Effector memory CD4-positive, alpha-beta T cell (primary cell): Measurements from ENCODE around the gene KHDC1L.
"Not testable (repeated sequence)": the region's sequence is repeated elsewhere in the genome, so short reads cannot be mapped to it uniquely, and the experiment has no call there.

Experiments
- DNase-seq, 3 donors: peaks; one replicate each; pipeline ENCODE4 v3.0.0-alpha.2; 2020
- H3K27ac ChIP-seq: 2 replicates; pipeline ENCODE4 v1.7.0; 2013; ENCODE audit warnings: mild to moderate bottlenecking, low read length, moderate library complexity; ENCODE audit not compliant: insufficient read depth, poor library complexity, severe bottlenecking
- H3K27me3 ChIP-seq: replicated peaks from 2 replicates; pipeline ENCODE4 v1.7.0; 2013; ENCODE audit warnings: mild to moderate bottlenecking, low read length; ENCODE audit not compliant: insufficient read depth, control insufficient read depth, poor library complexity, severe bottlenecking
- H3K36me3 ChIP-seq: 2 replicates; pipeline ENCODE4 v1.7.0; 2013; ENCODE audit warnings: mild to moderate bottlenecking, low read length, moderate library complexity; ENCODE audit not compliant: control insufficient read depth, insufficient read depth
- H3K4me1 ChIP-seq: 2 replicates; pipeline ENCODE4 v1.7.0; 2013; ENCODE audit warnings: low read length, mild to moderate bottlenecking; ENCODE audit not compliant: control insufficient read depth, insufficient read depth, poor library complexity, severe bottlenecking
- H3K4me3 ChIP-seq: 2 replicates; pipeline ENCODE4 v1.7.0; 2013; ENCODE audit warnings: low read length, low read depth, mild to moderate bottlenecking; ENCODE audit not compliant: insufficient read depth, poor library complexity, severe bottlenecking
- H3K9me3 ChIP-seq: 2 replicates; pipeline ENCODE4 v1.7.0; 2013; ENCODE audit warnings: mild to moderate bottlenecking, low read length, moderate library complexity; ENCODE audit not compliant: control insufficient read depth

Gene KHDC1L

GRCh38 chr6:73248192-73248903, 23.1 kb upstream of the KHDC1L start:
- H3K27me3 ChIP-seq, result peaks cover 4% of the 10 kb centered on the region
- no peak overlapping the region for H3K27ac ChIP-seq
- DNase-seq, result no peak
- H3K9me3 ChIP-seq, result no peaks in the 10 kb centered on the region
- no peaks in the 10 kb centered on the region for H3K4me1 ChIP-seq
- H3K36me3 ChIP-seq, result no peaks in the 10 kb centered on the region
- no peak overlapping the region for H3K4me3 ChIP-seq

GRCh38 chr6:73242001-73242400, 16.7 kb upstream of the KHDC1L start:
- no peaks in the 10 kb centered on the region for H3K36me3 ChIP-seq
- no peaks in the 10 kb centered on the region for H3K9me3 ChIP-seq
- no peak overlapping the region for H3K4me3 ChIP-seq
- H3K27ac ChIP-seq, result no peak overlapping the region
- no peak for DNase-seq
- H3K27me3 ChIP-seq, result peaks cover 4% of the 10 kb centered on the region
- no peaks in the 10 kb centered on the region for H3K4me1 ChIP-seq

GRCh38 chr6:73240730-73241129, 15.4 kb upstream of the KHDC1L start:
- H3K4me1 ChIP-seq, result no peaks in the 10 kb centered on the region
- no peak overlapping the region for H3K4me3 ChIP-seq
- no peaks in the 10 kb centered on the region for H3K36me3 ChIP-seq
- peaks cover 4% of the 10 kb centered on the region for H3K27me3 ChIP-seq
- H3K27ac ChIP-seq, result no peak overlapping the region
- no peaks in the 10 kb centered on the region for H3K9me3 ChIP-seq
- DNase-seq, result no peak

- no peaks in the 10 kb centered on the region for H3K27me3 ChIP-seq
- DNase-seq, result no peak
- no peak overlapping the region for H3K27ac ChIP-seq
- no peaks in the 10 kb centered on the region for H3K4me1 ChIP-seq
- H3K4me3 ChIP-seq, result no peak overlapping the region
- no peaks in the 10 kb centered on the region for H3K36me3 ChIP-seq
- H3K9me3 ChIP-seq, result no peaks in the 10 kb centered on the region
These were observed 11.0 kb upstream of the KHDC1L start for GRCh38 chr6:73236144-73236750.

GRCh38 chr6:73234733-73235132, 9.4 kb upstream of the KHDC1L start:
- Histone ChIP-seq H3K9me3 (no peaks in the 10 kb centered on the region), H3K36me3 (no peaks in the 10 kb centered on the region), H3K27me3 (no peaks in the 10 kb centered on the region), H3K27ac (no peak overlapping the region), H3K4me1 (no peaks in the 10 kb centered on the region), H3K4me3 (no peak overlapping the region)
- no peak for DNase-seq

- DNase-seq, H3K4me3 ChIP-seq, H3K36me3 ChIP-seq, H3K9me3 ChIP-seq, H3K4me1 ChIP-seq, H3K27ac ChIP-seq, H3K27me3 ChIP-seq: not testable (repeated sequence)
These were observed 8.7 kb upstream of the KHDC1L start for GRCh38 chr6:73233971-73234370.

- no peak overlapping the region for H3K4me3 ChIP-seq
- DNase-seq, result no peak
- H3K4me1 ChIP-seq, result no peaks in the 10 kb centered on the region
- no peaks in the 10 kb centered on the region for H3K9me3 ChIP-seq
- no peaks in the 10 kb centered on the region for H3K27me3 ChIP-seq
- no peaks in the 10 kb centered on the region for H3K36me3 ChIP-seq
- no peak overlapping the region for H3K27ac ChIP-seq
These were observed 7.8 kb upstream of the KHDC1L start for GRCh38 chr6:73233048-73233447.

- DNase-seq, result no peak
- no peaks in the 10 kb centered on the region for H3K27me3 ChIP-seq
- no peaks in the 10 kb centered on the region for H3K36me3 ChIP-seq
- H3K4me1 ChIP-seq, result no peaks in the 10 kb centered on the region
- H3K4me3 ChIP-seq, result no peak overlapping the region
- no peaks in the 10 kb centered on the region for H3K9me3 ChIP-seq
- no peak overlapping the region for H3K27ac ChIP-seq
These were observed 6.7 kb upstream of the KHDC1L start for GRCh38 chr6:73231986-73232391.

GRCh38 chr6:73227606-73228255, 2.4 kb upstream of the KHDC1L start:
- Histone ChIP-seq H3K36me3 (no peaks in the 10 kb centered on the region), H3K4me3 (no peak overlapping the region), H3K4me1 (no peaks in the 10 kb centered on the region), H3K9me3 (no peaks in the 10 kb centered on the region), H3K27me3 (no peaks in the 10 kb centered on the region), H3K27ac (no peak overlapping the region)
- DNase-seq, result no peak

- Histone ChIP-seq H3K36me3 (no peaks in the 10 kb centered on the region), H3K4me3 (no peak overlapping the region), H3K4me1 (no peaks in the 10 kb centered on the region), H3K27ac (no peak overlapping the region), H3K27me3 (no peaks in the 10 kb centered on the region), H3K9me3 (no peaks in the 10 kb centered on the region)
- DNase-seq, result no peak
These were observed 8.4 kb downstream of the KHDC1L start for GRCh38 chr6:73216859-73217258.
